Medulla oblongata (tissue), 1 donor: ENCODE measurements around the gene CPSF4.
"Not testable (repeated sequence)": the region's sequence is repeated elsewhere in the genome, so short reads cannot be mapped to it uniquely, and the experiment has no call there.

Experiments used
- DNase-seq: peaks from one replicate; pipeline ENCODE4 v3.0.0-alpha.2; 2015; ENCODE audit errors: extremely low spot score

CPSF4 gene

GRCh38 chr7:99408379-99409191 is 30.2 kb upstream of the CPSF4 start, which contains the start of the genes BUD31 and PDAP1:
Gene BUD31 (plus strand): TSS chr7:99408969. CDS start chr7:99411093, 2,124 bp downstream.
Gene PDAP1 (minus strand): TSS chr7:99408597. CDS start chr7:99408548, 49 bp downstream.
- peak; percentile 96 for DNase-seq

DNA sequence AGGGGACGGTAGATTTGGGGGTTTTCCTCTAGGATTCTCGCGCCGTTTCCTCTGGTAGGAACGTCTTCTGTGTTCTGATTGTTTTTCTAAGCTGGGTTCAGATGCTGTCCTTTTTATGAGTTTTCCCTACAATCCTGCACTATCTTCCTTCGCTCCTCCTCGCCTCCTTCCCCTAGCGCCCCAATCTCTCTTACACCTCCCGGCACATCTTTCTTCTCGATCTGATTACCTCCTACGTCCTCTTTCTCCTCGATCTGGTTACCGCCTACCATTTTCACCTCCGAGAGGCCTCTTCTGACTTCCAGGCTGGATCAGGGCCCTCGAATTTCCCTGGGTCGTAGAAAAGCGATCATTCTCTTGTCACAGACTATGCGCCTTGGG is 29.6 kb upstream of the CPSF4 start:
- DNase-seq: peak; percentile 17

DNA sequence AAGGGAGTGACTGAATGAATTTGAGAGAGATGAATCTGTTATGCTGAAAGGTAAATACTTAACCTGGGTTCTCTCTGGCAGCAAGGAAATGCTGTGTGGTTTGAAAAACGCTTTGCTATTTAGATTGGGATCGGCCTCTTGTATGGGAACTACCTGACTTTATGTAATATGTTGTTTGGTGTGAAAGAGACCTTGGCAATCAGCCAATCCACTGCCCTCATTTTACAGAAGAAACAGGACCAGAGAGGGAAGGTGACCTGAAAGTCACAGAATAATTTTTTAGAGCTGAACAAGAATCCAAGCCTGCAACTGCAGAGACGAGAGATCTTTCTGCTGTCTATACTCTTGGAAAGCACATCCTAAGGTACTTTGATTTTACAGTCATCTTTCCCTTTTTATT is 28.9 kb upstream of the CPSF4 start:
- DNase-seq: no peak

- no peak for DNase-seq
These were observed 28.1 kb upstream of the CPSF4 start for GRCh38 chr7:99410635-99411034.

GRCh38 chr7:99415513-99416127 is 23.1 kb upstream of the CPSF4 start:
- DNase-seq: peak; percentile 35

GRCh38 chr7:99418260-99418659 is 20.5 kb upstream of the CPSF4 start:
- no peak for DNase-seq

GRCh38 chr7:99419323-99420021 is 19.3 kb upstream of the CPSF4 start:
- no peak for DNase-seq

GRCh38 chr7:99420213-99420612 is 18.5 kb upstream of the CPSF4 start:
- no peak for DNase-seq

GRCh38 chr7:99420986-99421385 is 17.8 kb upstream of the CPSF4 start:
- no peak for DNase-seq

DNA sequence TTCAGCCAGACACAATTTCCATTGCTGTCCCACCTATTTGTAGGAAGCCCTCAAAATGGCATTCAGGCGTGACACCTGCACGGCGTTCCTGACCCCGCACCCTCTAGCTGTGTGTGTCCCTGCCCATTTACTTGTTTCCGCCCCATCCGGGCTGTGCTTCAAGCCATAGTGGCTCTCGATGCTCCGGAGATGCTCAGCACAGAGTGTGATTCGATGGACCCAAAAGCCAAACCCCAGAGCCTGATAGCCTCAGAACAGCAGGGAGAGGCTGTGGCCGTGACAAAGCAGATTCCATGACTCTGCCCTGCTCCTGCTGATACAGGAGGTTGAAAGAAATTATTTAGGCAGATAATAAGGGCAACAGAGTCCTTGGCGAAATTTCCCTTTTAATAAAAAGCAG is 16.6 kb upstream of the CPSF4 start:
- DNase-seq: no peak

DNA sequence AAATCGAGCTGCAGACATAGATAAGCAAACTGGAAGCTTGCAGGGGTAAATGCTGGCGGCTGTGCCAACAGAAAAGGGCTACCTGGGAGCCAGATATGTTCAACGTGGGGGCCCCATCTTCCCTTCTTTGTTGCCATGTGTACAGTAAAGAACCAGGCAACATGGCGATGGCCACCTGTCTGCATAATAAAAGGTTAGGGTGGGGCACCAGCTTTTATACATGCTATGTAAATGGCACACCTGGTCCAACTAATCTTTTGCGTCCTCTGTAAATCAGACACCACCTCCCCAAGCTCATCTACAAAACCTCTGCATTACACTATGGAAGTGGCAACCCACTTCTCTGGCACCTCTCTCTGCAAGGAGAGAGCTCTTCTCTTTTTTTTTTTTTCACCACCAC is 16.1 kb upstream of the CPSF4 start:
- no peak for DNase-seq

- DNase-seq: no peak
These were observed 13.6 kb upstream of the CPSF4 start for GRCh38 chr7:99424932-99425730.

GRCh38 chr7:99428972-99429566 is 9.7 kb upstream of the CPSF4 start:
- no peak for DNase-seq

GRCh38 chr7:99429756-99430155 is 9.0 kb upstream of the CPSF4 start:
- DNase-seq: no peak

DNA sequence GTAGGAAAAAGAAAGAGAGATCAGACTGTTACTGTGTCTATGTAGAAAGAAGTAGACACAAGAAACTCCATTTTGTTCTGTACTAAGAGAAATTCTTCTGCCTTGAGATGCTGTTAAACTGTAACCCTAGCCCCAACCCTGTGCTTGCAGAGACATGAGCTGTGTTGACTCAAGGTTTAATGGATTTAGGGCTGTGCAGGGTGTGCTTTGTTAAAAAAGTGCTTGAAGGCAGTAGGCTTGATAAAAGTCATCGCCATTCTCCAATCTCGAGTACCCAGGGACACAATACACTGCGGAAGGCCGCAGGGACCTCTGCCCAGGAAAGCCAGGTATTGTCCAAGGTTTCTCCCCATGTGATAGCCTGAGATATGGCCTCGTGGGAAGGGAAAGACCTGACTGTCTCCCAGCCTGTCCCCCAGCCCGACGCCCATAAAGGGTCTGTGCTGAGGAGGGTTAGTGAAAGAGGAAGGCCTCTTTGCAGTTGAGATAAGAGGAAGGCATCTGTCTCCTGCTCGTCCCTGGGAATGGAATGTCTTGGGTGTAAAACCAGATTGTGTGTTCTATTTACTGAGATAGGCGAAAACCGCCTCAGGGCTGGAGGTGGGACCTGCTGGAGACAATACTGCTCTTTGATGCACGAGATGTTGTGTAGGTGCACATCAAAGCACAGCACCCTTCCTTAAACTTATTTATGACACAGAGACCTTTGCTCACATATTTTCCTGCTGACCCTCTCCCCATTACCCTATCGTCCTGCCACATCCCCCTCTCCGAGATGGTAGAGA is 6.8 kb upstream of the CPSF4 start:
- not testable (repeated sequence) for DNase-seq

- DNase-seq: no peak
These were observed 5.6 kb upstream of the CPSF4 start for GRCh38 chr7:99433158-99433557.

DNA sequence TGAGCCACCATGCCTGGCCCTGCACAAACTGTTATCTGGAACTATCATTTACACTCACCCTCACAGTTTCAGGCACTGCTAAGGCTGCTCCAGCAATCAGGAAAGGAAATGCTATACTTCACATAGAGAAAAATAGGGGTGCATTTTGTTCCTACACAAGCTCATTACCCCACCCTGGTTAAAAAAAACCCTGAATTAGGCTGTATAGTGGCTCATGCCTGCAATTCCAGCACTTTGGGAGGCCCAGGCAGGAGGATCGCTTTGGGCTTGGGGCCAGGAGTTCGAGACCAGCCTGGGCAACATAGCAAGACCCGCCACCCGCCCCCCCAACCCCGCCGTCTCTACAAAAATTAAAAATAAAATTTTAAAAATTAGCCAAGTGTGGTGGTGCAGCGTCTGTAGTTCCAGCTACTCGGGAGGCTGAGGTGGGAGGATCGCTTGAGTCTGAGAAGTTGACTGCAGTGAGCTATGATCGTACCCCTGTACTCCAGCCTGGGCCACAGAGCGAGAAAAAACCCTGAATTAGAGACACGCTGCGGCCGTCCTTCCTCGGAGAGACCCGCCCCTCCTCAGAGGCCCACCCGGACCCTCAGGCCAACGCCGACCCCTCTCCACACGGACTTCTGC is 684 bp upstream of the CPSF4 start:
- no peak for DNase-seq

- no peak for DNase-seq
These were observed 1.5 kb downstream of the CPSF4 start for GRCh38 chr7:99440195-99440594.

DNA sequence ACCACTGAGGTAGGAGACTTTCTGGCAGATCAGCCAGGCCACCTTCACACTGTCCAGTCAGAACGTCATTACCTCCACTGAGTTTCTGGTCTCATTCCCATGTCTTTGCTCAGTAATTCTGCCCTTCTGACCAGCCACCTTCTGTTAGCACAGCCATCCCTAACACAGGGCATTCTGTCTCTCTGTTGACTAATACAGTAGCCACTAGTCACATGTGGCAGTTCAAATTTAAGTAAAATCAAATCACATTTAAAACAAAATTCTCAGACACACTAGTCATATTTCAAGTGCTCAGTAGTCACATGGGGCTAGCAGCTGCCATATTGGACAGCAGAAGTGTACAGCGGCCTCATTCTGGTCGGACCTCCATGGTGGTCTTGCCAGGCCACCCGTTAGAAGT is 7.4 kb downstream of the CPSF4 start:
- no peak for DNase-seq

- DNase-seq: no peak
These were observed 9.2 kb downstream of the CPSF4 start for GRCh38 chr7:99447943-99448342.
